ENCODE measurements around the gene KNDC1. TPM values are rescaled to one million over a fixed set of nuclear protein-coding genes. Genes with fewer than 3 reads are reported as not detected.

KNDC1 gene
- total RNA-seq, 4 donors from 2014 or later, result 2.1 to 9.3 (median 3.5) TPM

DNA sequence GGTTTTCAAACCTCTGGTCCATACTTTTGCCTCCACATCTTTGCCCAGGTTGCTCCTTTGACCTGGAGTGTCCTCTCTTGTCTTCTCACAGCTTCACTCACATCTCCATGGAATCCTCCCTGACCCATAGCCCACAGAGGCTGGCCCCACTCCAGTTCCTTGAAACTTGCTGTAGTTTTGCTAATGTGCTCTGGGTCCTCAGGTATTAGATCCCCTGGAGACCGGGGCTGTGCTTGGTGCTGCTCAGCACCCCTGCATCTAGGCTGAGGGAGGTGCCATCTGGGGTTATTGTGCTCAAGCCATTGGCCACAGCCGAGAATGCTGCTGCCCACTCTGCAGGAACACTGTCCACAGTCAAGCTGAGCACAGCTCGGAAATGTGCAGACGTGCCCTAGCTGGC is 16.5 kb downstream of the KNDC1 start:
- no peaks in the 10 kb centered on the region for H3K9me3 ChIP-seq
- no peak for DNase-seq
- H3K27me3 ChIP-seq, result no peaks in the 10 kb centered on the region
- no peak for TF ChIP-seq POLR2A (IDR thresholded peaks at IDR 0.05)
- TF ChIP-seq, protein P1, sequence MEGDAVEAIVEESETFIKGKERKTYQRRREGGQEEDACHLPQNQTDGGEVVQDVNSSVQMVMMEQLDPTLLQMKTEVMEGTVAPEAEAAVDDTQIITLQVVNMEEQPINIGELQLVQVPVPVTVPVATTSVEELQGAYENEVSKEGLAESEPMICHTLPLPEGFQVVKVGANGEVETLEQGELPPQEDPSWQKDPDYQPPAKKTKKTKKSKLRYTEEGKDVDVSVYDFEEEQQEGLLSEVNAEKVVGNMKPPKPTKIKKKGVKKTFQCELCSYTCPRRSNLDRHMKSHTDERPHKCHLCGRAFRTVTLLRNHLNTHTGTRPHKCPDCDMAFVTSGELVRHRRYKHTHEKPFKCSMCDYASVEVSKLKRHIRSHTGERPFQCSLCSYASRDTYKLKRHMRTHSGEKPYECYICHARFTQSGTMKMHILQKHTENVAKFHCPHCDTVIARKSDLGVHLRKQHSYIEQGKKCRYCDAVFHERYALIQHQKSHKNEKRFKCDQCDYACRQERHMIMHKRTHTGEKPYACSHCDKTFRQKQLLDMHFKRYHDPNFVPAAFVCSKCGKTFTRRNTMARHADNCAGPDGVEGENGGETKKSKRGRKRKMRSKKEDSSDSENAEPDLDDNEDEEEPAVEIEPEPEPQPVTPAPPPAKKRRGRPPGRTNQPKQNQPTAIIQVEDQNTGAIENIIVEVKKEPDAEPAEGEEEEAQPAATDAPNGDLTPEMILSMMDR (IDR thresholded peaks at IDR 0.05), result no peak
- H3K36me3 ChIP-seq, result no peaks in the 10 kb centered on the region
- no peak overlapping the region for H3K27ac ChIP-seq
- intact Hi-C loops (cut with DNase I), result no loop called here
- 85 to 97% methylated on average over 2 to 3 of the region's 4 CpGs for WGBS, 2 donors
- H3K4me3 ChIP-seq (replicated peaks in 1 of 3), result no peak overlapping the region
- H3K4me1 ChIP-seq, result no peaks in the 10 kb centered on the region

DNA sequence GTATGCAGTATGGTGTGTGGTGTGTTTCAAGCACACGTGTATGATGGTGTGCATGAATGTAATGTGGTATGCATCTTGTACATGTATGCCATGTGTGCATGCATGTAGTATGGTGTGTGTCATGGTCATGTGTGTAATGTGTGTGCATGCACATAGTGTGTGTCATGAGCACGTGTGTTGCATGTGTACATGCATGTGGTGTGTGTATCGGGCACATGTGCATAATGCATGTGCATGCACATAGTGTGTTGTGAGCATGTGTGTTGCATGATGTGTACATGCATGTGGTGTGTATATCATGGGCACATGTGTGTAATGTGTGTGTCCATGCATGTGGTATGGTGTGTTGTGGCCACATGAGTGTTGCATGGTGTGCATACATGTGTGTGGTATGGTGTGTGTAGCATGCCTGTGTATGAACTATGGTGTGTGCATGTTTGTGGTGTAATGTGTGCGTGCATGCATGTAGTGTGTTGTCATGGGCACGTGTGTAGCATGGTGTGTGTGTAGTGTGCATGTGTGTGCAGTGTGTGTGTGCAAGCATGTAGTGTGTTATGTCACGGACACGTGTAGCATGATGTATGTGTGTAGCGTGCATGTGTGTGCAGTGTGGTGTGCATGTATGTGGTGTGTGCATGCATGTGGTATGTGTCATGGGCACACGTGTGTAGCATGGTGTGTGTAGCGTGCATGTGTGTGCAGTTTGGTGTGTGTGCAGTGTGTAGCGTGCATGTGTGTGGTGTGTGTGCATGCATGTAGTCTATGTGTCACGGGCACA is 17.6 kb downstream of the KNDC1 start:
- no peaks in the 10 kb centered on the region for H3K36me3 ChIP-seq
- no peak overlapping the region for H3K27ac ChIP-seq
- H3K27me3 ChIP-seq, result no peaks in the 10 kb centered on the region
- 90 to 96% methylated on average over 12 of the region's 12 CpGs for WGBS, 2 donors
- no peak for DNase-seq
- TF ChIP-seq, protein P1 (IDR thresholded peaks at IDR 0.05), result no peak
- TF ChIP-seq POLR2A (IDR thresholded peaks at IDR 0.05), result no peak
- H3K9me3 ChIP-seq, result no peaks in the 10 kb centered on the region
- intact Hi-C loops (cut with DNase I), result no loop called here
- no peak overlapping the region for H3K4me3 ChIP-seq (replicated peaks in 1 of 3)
- H3K4me1 ChIP-seq, result no peaks in the 10 kb centered on the region

DNA sequence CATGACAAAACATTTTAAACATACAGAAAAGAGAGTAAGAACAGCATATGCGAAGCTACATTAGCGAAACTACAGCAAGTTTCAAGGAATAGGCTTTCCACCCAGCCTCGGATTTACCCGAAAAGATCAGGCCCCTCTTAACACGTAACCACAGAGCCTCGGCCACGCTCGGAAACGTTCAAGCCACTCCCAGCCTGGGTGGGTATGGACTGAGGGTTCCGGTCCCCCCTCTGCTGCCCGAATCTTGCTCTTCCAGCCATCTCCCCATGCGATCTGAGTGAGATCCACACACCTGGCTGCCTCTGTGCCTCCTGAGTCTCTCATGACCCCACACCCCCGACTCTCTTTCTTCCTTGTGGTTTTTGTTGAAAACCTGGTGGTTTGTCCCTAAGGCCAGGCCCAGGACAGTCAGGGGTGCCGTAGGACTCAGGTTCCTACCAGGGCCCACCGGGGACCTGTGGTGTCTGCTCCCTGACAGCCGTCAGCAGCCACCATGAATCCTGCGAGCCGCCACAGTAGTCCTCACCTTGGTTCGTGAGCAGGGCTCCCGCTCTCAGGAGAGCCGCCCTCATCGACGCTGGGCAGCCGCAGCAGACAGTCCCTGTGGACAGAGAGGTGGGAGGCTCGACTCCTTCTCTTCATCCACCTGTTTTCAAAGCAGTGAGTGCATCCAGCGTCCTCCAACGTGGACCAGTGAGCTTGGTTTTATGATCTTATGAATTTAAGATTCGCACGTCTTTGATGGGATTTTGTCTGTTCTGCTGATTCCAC is 18.5 kb downstream of the KNDC1 start:
- H3K36me3 ChIP-seq, result no peaks in the 10 kb centered on the region
- no peak for DNase-seq
- no peaks in the 10 kb centered on the region for H3K27me3 ChIP-seq
- intact Hi-C loops (cut with DNase I), result no loop called here
- H3K4me1 ChIP-seq, result no peaks in the 10 kb centered on the region
- TF ChIP-seq, protein P1 (IDR thresholded peaks at IDR 0.05), result no peak
- no peak for TF ChIP-seq POLR2A (IDR thresholded peaks at IDR 0.05)
- H3K27ac ChIP-seq, result no peak overlapping the region
- no peak overlapping the region for H3K4me3 ChIP-seq (replicated peaks in 1 of 3)
- H3K9me3 ChIP-seq, result no peaks in the 10 kb centered on the region
- 94 to 96% methylated on average over 28 to 29 of the region's 29 CpGs for WGBS, 2 donors

DNA sequence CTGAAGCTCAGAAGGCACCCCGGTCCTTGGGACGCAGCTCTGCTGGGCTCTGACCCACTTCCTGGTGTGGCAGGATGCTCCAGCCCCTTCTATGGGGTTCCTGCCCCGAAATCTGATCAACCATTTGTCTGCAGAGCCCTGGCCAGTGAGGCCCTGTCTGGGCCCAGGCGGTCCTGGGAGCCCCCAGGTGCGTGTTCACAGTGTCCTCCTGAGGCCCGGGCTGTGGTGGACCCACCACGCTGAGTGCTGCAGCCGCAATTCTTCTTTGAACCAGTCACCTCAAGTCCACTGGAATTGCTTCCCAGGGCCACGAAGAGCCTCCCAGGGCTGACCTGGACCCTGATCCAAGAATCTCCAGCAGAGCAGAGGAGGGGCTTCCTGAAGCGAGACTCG is 19.1 kb downstream of the KNDC1 start:
- DNase-seq, result no peak
- no peaks in the 10 kb centered on the region for H3K36me3 ChIP-seq
- H3K4me1 ChIP-seq, result no peaks in the 10 kb centered on the region
- H3K27ac ChIP-seq, result no peak overlapping the region
- H3K4me3 ChIP-seq (replicated peaks in 1 of 3), result no peak overlapping the region
- H3K27me3 ChIP-seq, result no peaks in the 10 kb centered on the region
- no peaks in the 10 kb centered on the region for H3K9me3 ChIP-seq
- 92 to 100% methylated on average over 2 to 10 of the region's 11 CpGs for WGBS, 2 donors
- TF ChIP-seq POLR2A (IDR thresholded peaks at IDR 0.05), result no peak
- intact Hi-C loops (cut with DNase I), result no loop called here

DNA sequence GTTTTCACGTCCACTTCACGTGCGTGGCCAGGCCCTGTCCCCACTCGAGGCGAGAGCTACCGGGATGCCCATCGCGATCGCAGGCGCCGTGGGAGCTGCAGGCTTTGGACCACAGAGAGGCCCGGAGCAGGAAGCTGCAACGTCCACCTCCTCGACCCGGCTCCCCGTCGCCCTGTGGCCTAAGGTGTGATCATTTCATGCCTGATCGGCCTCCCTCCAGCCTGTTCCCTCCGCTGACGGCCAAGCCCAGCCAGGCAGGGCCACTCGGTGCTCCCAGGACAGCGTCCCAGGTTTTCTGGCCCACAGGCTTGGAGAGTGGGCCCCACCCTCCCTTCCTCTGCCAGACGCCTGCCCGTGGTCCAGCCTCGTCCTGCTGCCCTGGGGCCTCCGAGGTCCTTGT is 19.6 kb downstream of the KNDC1 start:
- intact Hi-C loops (cut with DNase I), result no loop called here
- H3K9me3 ChIP-seq, result no peaks in the 10 kb centered on the region
- H3K27me3 ChIP-seq, result no peaks in the 10 kb centered on the region
- no peaks in the 10 kb centered on the region for H3K4me1 ChIP-seq
- DNase-seq, result peak; percentile 27 to 43
- no peak overlapping the region for H3K27ac ChIP-seq
- TF ChIP-seq POLR2A (IDR thresholded peaks at IDR 0.05), result no peak
- TF ChIP-seq, protein P1 (IDR thresholded peaks at IDR 0.05), result no peak
- no peak overlapping the region for H3K4me3 ChIP-seq (replicated peaks in 1 of 3)
- no peaks in the 10 kb centered on the region for H3K36me3 ChIP-seq
- 67 to 70% methylated on average over 20 to 26 of the region's 26 CpGs for WGBS, 2 donors
